ENCODE data around the gene NR4A1. TPM values are rescaled to one million over a fixed set of nuclear protein-coding genes. Genes with fewer than 3 reads are reported as not detected.
A peak's percentile ranks its signal among the peaks of the same experiment; 100 is the strongest.

Gene NR4A1
- 29.5 TPM for polyA plus RNA-seq (ENCODE audit: insufficient read length)
- long read RNA-seq, donor 1, full-length matches to known transcripts, result 12 of 12 reads
- long read RNA-seq, donor 1, partial matches to known transcripts, result 0 of 12 reads
- long read RNA-seq, donor 1, other reads (novel, unspliced or antisense), result 0 of 12 reads
- long read RNA-seq, donor 2, full-length matches to known transcripts, result 6 of 6 reads
- long read RNA-seq, donor 2, partial matches to known transcripts, result 0 of 6 reads
- long read RNA-seq, donor 2, other reads (novel, unspliced or antisense), result 0 of 6 reads
- long read RNA-seq, donor 3, full-length matches to known transcripts, result 20 of 20 reads
- long read RNA-seq, donor 3, partial matches to known transcripts, result 0 of 20 reads
- long read RNA-seq, donor 3, other reads (novel, unspliced or antisense), result 0 of 20 reads
- long read RNA-seq, donor 4, result 0 reads
- long read RNA-seq, donor 5, full-length matches to known transcripts, result 6 of 6 reads
- long read RNA-seq, donor 5, partial matches to known transcripts, result 0 of 6 reads
- long read RNA-seq, donor 5, other reads (novel, unspliced or antisense), result 0 of 6 reads
- long read RNA-seq, donor 6, partial matches to known transcripts, result 0 of 1 reads
- long read RNA-seq, donor 6, other reads (novel, unspliced or antisense), result 0 of 1 reads
- long read RNA-seq, donor 7, full-length matches to known transcripts, result 18 of 26 reads
- long read RNA-seq, donor 7, partial matches to known transcripts, result 8 of 26 reads
- long read RNA-seq, donor 7, other reads (novel, unspliced or antisense), result 0 of 26 reads
- long read RNA-seq, donor 8, full-length matches to known transcripts, result 6 of 6 reads
- long read RNA-seq, donor 8, partial matches to known transcripts, result 0 of 6 reads
- long read RNA-seq, donor 8, other reads (novel, unspliced or antisense), result 0 of 6 reads

DNA sequence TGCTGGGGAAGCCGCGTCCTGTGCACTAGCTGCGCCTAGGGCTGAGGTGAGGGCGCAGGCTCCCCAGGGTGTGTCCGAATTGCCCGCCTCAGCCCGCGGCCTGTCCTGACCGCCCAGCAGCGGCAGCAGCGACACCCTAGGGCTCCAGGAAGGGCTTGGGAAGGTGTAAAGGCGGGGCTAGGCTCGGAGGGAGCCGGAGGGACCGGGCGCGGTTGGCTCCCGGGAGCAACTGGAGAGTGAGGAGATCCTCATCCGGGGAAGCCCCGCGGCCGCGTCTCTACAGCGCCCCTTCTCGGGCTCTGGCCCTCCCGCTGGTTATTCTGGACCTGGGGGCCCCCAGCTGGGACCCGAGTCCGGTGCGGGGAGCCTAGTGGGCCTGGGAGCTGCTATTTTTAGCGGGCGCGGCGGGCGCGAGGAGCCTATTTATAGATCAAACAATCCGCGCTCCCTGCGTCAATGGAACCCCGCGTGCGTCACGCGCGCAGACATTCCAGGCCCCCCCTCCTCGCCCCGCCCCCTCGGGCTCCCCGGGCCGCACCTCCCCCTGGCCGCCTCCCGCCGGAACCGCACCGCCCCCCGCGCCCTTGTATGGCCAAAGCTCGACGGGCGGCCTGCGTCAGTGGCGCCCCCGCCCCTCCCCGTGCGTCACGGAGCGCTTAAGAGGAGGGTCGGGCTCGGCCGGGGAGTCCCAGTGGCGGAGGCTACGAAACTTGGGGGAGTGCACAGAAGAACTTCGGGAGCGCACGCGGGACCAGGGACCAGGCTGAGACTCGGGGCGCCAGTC lies at the start of gene NR4A1:
TSS of gene NR4A1 (plus strand) at position 685 of the 784 bp plus-strand sequence. CDS start 2,887 bp downstream, outside the sequence.
- peak; percentile 91 for DNase-seq

DNA sequence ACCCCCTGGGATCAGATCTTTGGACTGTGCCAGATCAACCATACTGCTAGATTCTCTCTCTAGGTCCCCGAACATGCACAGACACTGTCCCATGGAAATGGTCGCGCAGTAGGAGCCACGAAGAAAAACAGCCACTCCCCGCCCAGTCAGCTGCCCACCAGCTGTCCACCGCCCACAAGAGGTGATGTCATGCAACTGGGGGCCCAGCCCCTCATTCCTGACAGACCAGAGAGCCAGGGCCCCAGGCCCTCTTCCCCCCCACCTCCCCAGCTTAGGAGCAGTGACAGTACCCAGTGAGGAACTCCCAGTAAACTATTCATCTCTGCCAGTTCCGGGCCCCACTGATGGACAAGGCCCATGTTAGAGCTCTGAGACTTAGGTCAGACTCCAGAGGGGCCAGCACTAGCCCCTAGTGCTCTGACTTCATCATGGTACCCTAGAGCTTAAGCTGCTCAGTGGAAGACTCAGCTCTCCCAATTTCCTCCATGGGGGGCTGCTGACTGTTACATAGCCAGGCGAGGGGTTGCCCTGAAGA lies 48.2 kb upstream of the NR4A1 start:
- no peak for DNase-seq

DNA sequence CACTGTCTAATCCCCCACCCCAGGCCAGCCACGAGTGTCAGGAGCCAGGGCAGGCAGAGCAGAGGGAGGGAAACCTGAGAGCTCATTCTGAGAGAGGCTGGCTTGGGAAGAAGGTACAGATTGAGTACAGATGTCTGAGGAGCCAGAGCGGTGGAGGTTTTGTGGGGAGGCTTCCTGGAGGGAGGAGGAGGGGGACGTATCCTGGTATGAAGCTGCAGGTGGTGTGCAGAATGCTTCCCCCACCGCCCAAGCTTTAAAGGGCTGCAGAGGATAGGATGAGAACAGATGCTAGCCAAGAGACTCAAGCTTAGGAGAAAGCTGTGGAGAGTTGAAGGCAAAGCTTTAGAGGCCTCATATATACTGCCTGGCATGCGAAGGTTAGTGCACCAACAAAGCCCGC lies 47.7 kb upstream of the NR4A1 start:
- DNase-seq, result no peak

DNA sequence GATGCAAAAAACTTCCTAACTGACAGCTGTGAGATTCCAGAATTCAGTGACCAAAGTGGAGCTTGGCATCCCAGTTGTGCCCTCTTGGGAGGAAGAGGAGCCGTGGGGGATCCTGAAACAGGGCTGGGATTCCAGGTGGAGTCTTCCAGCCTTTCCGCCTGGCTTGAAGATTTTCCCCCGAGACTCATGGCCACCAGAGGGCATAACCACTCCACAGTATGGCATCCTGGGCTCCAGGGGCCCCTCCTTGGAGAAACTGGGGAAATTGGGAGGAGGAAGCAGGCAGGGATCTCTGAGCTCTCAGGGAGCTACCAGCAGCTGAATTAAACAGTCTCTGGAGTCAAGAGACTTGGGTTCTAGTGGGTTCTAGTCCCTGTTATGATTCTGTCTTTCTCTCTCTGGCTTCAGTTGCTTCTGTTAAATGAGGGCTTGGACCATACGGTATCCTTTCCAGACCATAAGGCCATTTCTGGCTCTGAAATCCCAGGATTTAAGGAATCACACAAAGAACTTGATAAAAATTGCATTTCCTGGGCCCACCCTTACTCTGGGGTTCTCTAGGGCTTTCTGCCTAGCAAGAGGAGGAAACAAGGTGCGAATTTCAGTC lies 47.1 kb upstream of the NR4A1 start:
- no peak for DNase-seq

DNA sequence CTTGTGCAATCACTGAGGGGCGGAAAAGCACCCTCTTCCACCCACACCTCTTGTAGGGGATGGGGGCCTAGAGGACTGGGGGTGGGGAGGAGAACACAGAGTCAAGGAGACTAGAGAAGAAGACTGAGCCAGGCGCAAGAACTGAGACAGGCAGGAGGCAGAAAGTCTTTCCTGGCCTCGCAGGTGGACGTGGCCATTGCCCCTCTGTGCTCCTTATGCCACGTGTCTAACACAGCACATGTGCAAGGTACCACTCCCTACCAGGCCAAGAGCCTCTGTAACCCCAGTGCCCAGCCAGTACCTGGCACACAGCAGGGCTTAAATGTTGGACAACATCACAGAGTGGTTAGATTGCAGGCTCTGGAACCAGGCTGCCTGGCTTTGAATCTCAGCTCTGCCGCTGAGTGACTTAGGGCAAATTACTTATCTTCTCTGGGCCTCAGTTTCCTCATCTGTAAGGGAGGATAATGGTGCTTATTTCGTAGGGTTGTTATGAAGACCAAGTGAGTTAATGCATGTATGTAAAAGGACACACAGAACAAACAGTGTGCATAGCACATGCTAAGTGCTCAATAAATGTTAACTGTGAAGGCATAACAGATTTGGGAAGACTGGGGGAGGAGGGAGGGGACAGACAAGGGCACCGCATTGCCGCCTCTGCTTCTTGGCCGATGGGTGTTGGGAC lies 45.9 kb upstream of the NR4A1 start:
- no peak for DNase-seq

DNA sequence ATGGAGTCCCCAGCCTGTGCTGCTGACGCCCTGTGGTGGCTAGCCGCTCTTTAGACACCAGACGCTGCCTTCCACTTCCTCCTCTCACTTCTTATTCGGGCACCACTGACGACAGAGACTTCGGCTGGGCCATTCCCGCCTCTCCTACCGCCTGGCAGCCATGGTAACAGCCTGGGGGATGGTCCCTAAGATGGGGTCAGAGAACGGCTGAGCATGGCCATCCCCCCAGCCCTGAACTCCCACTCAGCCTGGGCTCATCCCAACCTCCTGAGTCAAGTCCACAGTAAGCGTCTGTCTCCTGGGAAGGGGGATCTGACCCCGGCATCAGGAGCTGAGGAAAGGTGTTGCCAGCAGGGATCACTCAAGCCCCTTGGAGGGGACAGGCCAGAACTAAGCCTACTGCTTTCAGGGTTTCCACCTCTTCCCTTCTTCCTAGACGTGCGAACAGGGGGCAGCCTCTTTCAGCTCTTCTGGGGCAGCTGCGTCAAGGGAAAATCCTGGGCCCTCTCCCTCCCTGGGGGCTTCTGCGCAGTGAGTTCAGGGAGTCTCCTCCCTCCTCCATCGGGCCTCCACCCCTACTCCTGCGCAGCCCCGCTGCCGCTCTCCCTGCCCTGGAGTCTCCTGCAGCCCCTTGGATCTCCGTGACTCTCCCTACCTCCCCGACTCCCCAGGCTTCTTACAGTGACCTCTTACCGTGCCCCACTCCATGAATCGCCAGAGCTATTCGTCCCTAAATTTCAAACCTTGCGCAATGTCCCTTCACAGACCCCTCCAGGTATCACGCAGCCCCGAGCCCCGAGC lies 45.1 kb upstream of the NR4A1 start:
- no peak for DNase-seq

DNA sequence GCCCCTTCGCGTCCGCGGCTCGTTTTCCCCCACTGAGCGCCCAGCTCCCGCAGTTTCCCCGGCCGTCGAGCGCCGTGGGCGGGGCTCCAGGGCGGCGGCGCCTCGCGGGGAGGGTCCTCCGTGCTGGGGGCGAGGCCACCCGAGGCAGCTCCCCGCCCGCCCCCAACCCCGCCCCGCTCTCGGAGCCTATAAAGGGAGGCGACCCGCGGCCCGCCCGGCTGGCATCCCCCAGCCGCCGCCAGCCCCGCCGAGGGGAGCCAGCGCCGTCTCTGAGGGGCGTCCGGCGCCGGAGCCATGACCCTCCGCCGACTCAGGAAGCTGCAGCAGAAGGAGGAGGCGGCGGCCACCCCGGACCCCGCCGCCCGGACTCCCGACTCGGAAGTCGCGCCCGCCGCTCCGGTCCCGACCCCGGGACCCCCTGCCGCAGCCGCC lies 44.5 kb upstream of the NR4A1 start, which contains the start of gene TAMALIN:
TSS of gene TAMALIN (plus strand) at position 221 of the 432 bp plus-strand sequence. CDS start at position 295, 74 bp downstream.
- DNase-seq, result peak; percentile 64

DNA sequence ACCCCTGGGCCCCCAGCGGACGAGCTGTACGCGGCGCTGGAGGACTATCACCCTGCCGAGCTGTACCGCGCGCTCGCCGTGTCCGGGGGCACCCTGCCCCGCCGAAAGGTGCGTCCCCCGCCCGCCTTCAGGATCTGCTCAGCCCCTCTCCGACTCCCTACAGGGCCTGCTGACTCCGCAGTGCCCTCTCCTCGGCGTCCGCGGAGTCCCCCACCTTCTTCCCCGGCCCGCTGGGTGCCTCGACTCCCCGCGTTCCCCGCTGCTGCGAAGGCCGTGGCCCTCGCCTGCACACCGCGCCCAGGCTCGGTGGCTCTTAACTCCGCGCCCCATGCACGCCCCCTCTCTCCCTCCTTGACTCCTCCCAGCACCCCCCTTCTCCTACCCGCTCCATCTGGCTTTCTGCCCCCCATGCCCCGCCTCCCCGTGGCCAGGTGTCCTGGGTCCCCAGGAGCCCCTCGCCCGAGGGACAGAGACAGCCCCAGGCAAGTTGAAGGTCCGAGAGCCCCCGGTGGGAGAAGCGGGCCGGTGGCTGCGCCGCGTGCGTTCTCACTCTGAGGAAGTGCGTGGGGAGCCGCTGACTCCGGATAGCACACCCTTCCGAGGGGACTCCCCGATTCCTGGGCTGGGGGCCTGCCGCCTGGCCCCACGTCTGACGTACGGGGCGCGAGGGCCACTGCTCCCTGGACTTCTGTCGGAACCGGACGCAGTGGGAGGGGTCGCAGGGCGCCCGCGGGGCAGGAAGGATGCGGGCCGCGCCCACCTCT lies 43.9 kb upstream of the NR4A1 start:
- DNase-seq, result no peak

DNA sequence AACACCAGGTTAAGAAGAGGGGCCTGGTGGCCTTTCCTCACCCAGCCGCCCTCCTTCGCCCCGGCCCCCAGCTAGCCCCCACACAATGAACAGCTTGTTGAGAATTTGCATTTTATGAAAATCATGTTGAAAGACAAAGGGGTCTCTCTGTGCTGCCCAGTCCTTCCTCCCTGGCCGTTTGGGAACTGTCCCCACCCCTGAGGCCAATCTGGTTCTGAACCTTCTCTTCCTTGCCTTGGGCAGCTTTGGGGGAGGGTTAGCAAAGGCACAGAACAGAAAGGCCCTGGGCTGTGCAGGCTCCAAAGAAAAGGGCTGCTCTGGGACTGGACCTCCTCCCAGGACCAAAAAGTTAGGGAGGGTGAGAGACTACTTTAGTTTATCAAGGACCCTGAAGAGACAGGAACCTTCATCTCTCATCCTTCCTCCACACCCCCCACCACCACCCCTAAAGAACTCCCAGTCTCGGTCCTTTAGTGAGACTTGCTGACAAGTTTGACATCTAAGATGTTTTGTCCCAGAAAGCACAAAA lies 43.2 kb upstream of the NR4A1 start:
- no peak for DNase-seq

DNA sequence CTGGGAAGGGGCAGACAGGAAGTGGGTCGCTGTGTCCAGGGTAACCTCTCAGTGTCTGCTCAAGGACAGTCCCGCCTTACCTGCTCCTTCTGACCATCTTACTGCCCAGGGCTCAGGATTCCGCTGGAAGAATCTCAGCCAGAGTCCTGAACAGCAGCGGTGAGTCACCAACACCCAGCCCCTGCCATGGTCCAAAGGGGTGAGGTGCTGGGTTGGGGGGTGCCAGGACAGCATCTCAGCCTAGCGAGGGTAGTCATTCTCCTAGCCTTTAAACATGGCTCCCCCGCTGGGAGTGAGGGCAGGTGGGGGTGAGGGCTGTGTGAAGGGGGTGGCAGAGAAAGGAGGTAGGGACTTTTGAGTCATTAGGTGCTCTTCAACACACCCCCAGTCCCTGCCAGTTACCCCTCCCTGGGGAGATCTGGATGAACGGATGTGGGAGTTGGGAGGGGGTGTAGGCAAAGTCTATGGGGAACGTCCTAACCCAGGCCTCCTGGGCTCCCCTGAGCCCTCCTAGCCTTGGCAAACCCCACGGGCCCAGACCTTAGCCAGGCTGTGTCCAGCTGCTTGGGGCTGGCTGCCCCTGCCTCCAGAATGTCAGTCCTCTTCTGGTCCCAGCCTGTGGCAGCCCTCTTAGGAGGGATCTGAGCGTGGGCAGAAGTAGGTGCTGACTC lies 42.0 kb upstream of the NR4A1 start:
- no peak for DNase-seq

DNA sequence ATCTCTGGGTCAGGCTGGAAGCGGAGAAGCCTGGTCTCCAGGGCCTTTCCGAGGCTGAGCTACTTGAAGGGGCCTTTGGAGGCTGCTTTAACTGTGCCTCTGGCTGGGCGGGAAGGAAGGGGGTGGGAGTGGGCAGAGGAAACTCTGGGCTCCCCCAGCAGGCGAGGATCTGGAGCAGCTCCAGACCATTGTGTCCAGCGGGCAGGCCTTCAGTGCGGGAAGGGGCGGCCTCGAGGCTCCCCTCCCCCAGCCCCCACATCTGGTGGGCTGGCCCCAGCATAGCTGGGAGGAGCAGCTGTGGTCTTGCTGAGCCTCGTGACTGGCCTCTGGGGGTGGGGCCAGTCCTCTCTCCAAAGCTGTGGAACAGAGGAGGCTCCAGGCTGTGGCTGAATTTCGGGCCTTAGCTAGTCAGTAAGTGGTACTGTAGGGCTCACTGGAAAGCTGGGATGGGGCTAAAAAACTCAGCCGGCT lies 41.1 kb upstream of the NR4A1 start:
- peak; percentile 89 for DNase-seq

DNA sequence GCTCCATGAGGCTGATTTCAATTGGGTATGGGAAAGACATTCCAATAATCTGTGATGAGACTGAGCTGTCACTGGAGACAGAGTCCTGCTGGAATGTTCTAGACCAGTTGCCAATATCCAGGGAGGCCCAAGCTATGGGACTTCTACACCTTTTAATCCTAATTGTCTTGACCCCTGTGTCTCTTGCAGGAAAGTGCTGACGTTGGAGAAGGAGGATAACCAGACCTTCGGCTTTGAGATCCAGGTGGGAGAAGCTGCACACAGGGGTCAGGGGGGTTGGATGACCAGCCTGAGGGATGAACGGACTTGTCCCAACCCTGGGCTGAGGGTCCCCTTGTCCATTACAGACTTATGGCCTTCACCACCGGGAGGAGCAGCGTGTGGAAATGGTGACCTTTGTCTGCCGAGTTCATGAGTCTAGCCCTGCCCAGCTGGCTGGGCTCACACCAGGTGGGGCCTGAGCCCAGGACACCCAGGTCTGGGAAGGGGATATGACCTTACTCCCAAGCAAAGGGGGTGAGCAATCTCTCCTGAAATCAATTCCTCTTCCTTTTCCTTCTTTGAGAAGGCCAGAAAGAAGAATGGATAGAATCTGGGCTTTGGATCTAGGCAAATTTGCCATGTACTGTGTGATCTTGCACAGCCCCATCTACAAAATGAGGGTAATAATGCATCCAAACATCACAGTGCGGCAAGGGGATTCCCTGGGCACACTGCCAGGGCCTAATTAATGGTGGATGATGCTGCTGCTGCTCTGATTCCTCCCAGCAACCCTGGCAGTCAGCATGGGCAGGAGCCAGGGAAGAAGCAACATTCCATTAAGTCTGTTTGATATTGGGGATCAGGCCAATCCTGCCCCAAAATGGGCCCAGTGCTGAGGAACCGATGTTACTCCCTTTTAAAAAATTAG lies 40.3 kb upstream of the NR4A1 start:
- no peak for DNase-seq

DNA sequence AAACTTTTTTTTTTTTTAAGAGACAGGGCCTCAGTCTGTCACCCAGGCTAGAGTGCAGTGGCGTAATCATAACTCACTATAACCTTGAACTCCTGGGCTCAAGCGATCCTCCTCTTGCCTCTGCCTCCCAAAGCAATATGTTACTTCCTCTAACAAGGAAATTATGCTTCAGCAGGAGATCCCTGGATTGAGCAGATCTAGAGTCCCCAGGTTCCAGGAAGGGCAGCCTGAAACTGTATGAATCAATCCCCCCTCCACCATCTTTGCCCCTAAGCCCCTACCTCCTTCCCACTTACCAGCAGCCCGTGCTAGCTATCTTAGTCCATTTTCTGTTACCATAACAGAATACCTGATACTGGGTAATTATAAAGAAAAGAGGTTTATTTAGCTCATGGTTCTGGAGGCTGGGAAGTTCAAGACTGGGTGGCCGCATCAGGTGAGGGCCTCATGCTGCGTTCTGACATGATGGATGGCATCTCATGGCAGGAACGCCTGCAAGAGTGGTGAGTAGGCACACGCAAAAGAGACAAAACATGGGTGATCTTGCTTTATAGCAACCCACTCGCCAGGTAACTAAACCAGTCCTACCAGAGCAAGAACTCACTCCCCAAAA lies 39.5 kb upstream of the NR4A1 start:
- DNase-seq, result no peak

DNA sequence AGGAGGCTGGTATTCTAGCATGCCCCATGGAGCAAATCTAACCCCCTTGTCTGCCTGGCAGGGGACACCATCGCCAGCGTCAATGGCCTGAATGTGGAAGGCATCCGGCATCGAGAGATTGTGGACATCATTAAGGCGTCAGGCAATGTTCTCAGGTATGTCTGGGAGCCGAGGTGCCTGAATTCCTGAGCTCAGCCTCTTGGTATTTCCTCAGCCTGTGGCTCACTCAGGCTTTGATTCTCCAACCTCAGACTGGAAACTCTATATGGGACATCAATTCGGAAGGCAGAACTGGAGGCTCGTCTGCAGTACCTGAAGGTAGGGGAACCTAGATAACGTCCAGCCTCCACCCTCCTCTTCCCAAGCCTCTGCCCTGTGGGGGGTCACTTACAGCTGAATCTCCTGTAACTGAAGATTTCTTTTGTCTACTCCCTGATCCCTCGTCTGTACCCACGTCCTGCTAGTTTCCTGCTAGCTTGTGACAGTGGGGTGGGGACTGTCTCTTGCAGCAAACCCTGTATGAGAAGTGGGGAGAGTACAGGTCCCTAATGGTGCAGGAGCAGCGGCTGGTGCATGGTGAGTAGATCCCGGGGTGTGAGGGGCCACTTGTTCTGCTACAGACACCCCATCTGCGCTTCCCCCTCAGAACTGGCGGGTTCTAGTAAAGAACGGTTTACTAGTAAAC lies 37.5 kb upstream of the NR4A1 start:
- DNase-seq, result no peak

DNA sequence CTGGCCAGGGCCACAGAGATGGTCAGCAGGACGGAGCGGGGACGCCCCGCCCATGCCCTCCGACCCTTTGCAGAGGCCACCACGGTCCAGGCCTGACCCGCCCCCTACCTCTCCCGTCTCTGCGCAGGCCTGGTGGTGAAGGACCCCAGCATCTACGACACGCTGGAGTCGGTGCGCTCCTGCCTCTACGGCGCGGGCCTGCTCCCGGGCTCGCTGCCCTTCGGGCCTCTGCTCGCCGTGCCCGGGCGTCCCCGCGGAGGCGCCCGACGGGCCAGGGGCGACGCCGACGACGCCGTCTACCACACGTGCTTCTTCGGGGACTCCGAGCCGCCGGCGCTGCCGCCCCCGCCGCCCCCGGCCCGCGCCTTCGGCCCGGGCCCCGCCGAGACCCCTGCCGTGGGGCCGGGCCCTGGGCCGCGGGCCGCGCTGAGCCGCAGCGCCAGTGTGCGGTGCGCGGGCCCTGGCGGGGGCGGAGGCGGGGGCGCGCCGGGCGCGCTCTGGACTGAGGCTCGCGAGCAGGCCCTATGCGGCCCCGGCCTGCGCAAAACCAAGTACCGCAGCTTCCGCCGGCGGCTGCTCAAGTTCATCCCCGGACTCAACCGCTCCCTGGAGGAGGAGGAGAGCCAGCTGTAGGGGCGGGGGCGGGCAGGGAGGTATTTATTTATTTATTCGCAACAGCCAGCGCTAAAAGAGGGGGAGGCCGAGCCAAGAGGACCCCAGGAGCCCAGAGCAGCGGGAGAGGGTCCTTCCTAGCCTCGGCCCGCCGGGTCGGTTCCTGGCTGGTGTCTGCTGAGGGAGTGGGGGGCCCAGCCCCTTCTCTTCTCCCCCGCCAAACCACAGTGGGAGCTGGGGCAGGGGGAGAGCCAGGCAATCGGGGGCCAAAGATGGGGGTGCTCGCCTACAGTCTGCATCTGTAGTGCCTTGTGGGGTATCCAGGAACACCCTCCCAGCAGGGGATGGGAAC lies 36.4 kb upstream of the NR4A1 start:
- DNase-seq, result no peak

Measured in left kidney (tissue), 8 donors.